Prostate gland (tissue), 2 donors: ENCODE results near the gene DCP1A.

ENCODE experiments used
- POLR2A ChIP-seq: fragments of 450-650 bp; IDR thresholded peaks from one replicate; pipeline ENCODE4 v1.6.1; 2016; ENCODE audit warnings: antibody characterized with exemption, mild to moderate bottlenecking
- POLR2AphosphoS5 ChIP-seq: sonication (generic); formaldehyde crosslinking; IDR thresholded peaks from one replicate; pipeline ENCODE4 v1.6.1; 2017; ENCODE audit warnings: antibody characterized with exemption
- TF ChIP-seq, protein P1 (sequence below), 4 experiments: fragments of 200-600 bp in 2 of 4; fragments of 450-650 bp in 2 of 4; sonication (generic) in 2 of 4; IDR thresholded peaks; 1 replicate in 3 of 4; 2 replicates in 1 of 4; pipeline ENCODE4 v1.5.1; 2016 to 2019; ENCODE audit warnings: antibody characterized with exemption in 4 of 4, mild to moderate bottlenecking in 2 of 4, moderate library complexity in 2 of 4

DNA sequence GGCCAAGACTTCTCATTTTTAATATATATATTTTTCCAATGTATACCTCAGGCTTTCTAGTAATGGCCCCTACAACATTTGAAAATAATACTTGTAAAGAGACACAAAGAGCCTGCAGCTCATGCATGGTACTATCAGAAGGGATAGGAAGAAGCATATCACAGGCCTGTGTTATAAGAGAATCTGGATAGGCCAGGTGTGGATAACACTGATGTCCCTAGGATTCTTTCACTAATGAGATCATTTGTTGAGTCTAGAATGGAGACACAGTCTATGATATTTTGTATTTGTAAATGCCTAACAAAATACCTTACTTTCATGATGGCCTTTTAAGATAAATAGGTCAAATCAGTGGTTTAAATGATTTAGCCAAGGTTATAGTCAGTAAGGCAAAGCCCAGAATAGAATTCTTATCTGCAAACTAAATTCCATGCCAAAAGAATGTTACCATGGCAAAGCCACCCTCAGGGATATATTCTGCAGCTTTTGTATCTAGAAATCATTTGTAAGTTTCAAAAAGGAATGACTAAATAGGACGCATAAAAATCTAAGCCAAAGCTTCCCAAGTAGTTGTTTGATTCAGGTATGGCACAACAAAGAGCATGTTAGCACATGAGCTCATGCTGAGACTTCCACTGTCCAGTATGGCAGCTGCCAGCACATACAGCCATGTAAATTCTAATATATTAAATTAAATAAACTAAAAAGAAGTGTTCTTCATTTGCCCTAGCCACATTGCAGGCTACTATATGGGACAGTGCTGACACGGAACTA is 10.0 kb downstream of the DCP1A start:
- TF ChIP-seq, protein P1, sequence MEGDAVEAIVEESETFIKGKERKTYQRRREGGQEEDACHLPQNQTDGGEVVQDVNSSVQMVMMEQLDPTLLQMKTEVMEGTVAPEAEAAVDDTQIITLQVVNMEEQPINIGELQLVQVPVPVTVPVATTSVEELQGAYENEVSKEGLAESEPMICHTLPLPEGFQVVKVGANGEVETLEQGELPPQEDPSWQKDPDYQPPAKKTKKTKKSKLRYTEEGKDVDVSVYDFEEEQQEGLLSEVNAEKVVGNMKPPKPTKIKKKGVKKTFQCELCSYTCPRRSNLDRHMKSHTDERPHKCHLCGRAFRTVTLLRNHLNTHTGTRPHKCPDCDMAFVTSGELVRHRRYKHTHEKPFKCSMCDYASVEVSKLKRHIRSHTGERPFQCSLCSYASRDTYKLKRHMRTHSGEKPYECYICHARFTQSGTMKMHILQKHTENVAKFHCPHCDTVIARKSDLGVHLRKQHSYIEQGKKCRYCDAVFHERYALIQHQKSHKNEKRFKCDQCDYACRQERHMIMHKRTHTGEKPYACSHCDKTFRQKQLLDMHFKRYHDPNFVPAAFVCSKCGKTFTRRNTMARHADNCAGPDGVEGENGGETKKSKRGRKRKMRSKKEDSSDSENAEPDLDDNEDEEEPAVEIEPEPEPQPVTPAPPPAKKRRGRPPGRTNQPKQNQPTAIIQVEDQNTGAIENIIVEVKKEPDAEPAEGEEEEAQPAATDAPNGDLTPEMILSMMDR (IDR thresholded peaks at IDR 0.05), result no peak
- TF ChIP-seq POLR2A, result no peak
- no peak for TF ChIP-seq POLR2AphosphoS5
